Measurements from ENCODE around the gene GALNT1. TPM values are rescaled to one million over a fixed set of nuclear protein-coding genes. Genes with fewer than 3 reads are reported as not detected.

GALNT1 gene
- total RNA-seq, 1 experiment from 2014 or later = 25.6 TPM

DNA sequence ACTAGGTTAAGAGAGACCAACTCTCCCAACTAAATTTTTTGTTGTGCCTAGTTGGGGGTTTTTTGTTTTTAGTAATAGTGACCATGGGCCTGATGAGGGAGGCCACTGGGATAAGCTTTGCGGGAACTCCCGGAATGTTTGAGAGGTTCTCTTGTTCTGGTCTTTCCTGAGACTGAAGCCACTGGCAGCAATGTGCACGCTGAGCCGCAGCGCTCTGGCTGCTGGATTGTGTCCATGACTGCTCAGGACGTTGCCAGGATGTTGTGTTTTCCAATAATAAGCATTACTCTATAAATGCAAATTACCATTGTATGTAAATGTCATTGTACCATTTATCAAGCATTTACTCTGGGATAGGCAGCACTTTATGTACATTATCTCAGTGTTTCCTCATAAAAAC is 126.1 kb downstream of the GALNT1 start:
- Histone ChIP-seq H3K4me3 (ENCODE audit: low read depth, low read length, poor library complexity, severe bottlenecking) (no peak overlapping the region), H3K27ac (ENCODE audit: low read depth, low read length, poor library complexity, severe bottlenecking) (no peak overlapping the region), H3K36me3 (ENCODE audit: insufficient read depth, low read length, poor library complexity, severe bottlenecking) (no peaks in the 10 kb centered on the region), H3K27me3 (replicated peaks; ENCODE audit: insufficient read depth, low read depth, low read length, poor library complexity) (no peaks in the 10 kb centered on the region), H3K9me3 (ENCODE audit: low read depth, low read length, poor library complexity, severe bottlenecking) (no peaks in the 10 kb centered on the region), H3K4me1 (ENCODE audit: insufficient read depth, low read length, poor library complexity, severe bottlenecking) (no peaks in the 10 kb centered on the region)
- POLR2A ChIA-PET (ENCODE audit: low non-redundant PET) = no interaction called here
- BruUV-seq (replicated peaks) = no TSS peak
- intact Hi-C loops (cut with micrococcal nuclease; ENCODE audit: unreplicated experiment) = no loop called here
- no peak for DNase-seq (ENCODE audit: low spot score)
- no peak for TF ChIP-seq EZH2 (IDR thresholded peaks at IDR 0.05; ENCODE audit: borderline replicate concordance, low read depth, low read length, poor library complexity, severe bottlenecking)
- TF ChIP-seq, protein P1, sequence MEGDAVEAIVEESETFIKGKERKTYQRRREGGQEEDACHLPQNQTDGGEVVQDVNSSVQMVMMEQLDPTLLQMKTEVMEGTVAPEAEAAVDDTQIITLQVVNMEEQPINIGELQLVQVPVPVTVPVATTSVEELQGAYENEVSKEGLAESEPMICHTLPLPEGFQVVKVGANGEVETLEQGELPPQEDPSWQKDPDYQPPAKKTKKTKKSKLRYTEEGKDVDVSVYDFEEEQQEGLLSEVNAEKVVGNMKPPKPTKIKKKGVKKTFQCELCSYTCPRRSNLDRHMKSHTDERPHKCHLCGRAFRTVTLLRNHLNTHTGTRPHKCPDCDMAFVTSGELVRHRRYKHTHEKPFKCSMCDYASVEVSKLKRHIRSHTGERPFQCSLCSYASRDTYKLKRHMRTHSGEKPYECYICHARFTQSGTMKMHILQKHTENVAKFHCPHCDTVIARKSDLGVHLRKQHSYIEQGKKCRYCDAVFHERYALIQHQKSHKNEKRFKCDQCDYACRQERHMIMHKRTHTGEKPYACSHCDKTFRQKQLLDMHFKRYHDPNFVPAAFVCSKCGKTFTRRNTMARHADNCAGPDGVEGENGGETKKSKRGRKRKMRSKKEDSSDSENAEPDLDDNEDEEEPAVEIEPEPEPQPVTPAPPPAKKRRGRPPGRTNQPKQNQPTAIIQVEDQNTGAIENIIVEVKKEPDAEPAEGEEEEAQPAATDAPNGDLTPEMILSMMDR (conservative IDR thresholded peaks at IDR 0.05; ENCODE audit: low read depth, low read length) = no peak
- CTCF ChIA-PET = no interaction called here

DNA sequence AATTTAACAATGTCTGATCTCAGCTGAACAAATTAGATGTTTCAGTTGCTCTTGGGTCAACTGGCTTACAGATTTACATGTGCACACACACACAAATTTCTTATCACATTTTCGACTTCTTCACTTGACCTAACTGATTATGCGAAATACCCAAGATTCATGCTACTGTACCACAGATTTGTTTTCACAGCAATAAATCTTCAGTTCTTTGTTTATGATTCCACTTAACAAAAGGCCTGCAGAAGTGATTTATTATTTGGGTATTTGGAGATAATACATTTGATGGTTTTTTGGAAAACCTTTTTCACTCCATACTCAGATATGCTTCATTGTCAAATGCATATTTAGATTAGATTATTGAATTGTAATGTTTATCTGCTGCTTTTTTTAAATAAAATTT is 129.0 kb downstream of the GALNT1 start:
- intact Hi-C loops (cut with micrococcal nuclease; ENCODE audit: unreplicated experiment) = no loop called here
- Histone ChIP-seq H3K27me3 (replicated peaks; ENCODE audit: insufficient read depth, low read depth, low read length, poor library complexity) (no peaks in the 10 kb centered on the region), H3K36me3 (ENCODE audit: insufficient read depth, low read length, poor library complexity, severe bottlenecking) (no peaks in the 10 kb centered on the region), H3K4me3 (ENCODE audit: low read depth, low read length, poor library complexity, severe bottlenecking) (no peak overlapping the region), H3K27ac (ENCODE audit: low read depth, low read length, poor library complexity, severe bottlenecking) (no peak overlapping the region), H3K4me1 (ENCODE audit: insufficient read depth, low read length, poor library complexity, severe bottlenecking) (no peaks in the 10 kb centered on the region), H3K9me3 (ENCODE audit: low read depth, low read length, poor library complexity, severe bottlenecking) (no peaks in the 10 kb centered on the region)
- BruUV-seq (replicated peaks) = no TSS peak
- TF ChIP-seq EZH2 (IDR thresholded peaks at IDR 0.05; ENCODE audit: borderline replicate concordance, low read depth, low read length, poor library complexity, severe bottlenecking) = no peak
- TF ChIP-seq, protein P1 (conservative IDR thresholded peaks at IDR 0.05; ENCODE audit: low read depth, low read length) = no peak
- DNase-seq (ENCODE audit: low spot score) = no peak
- ChIA-PET CTCF (no interaction called here), POLR2A (ENCODE audit: low non-redundant PET) (no interaction called here)

DNA sequence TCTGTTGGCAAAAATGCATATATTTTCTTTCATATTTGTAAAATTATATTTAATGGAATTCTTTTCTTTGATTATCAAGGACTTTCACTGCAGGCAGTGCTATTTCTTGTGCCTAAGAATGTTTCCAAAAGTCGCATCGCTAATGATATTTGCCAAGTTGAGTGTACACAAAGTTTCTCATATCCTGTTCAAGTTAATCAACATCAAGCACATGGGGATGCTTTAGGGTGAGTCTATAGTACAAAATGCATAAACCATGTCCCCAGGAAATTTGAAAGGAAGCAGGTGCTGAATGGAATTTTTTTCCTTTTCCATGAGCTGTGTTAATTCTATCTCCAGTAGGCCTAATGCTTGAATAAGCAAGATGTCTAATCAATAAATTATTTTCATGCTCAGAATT is 129.7 kb downstream of the GALNT1 start:
- Histone ChIP-seq H3K27me3 (replicated peaks; ENCODE audit: insufficient read depth, low read depth, low read length, poor library complexity) (no peaks in the 10 kb centered on the region), H3K9me3 (ENCODE audit: low read depth, low read length, poor library complexity, severe bottlenecking) (no peaks in the 10 kb centered on the region), H3K27ac (ENCODE audit: low read depth, low read length, poor library complexity, severe bottlenecking) (no peak overlapping the region), H3K4me1 (ENCODE audit: insufficient read depth, low read length, poor library complexity, severe bottlenecking) (no peaks in the 10 kb centered on the region), H3K36me3 (ENCODE audit: insufficient read depth, low read length, poor library complexity, severe bottlenecking) (no peaks in the 10 kb centered on the region), H3K4me3 (ENCODE audit: low read depth, low read length, poor library complexity, severe bottlenecking) (no peak overlapping the region)
- intact Hi-C loops (cut with micrococcal nuclease; ENCODE audit: unreplicated experiment) = no loop called here
- DNase-seq (ENCODE audit: low spot score) = no peak
- BruUV-seq (replicated peaks) = no TSS peak
- ChIA-PET POLR2A (ENCODE audit: low non-redundant PET) (no interaction called here), CTCF (no interaction called here)
- TF ChIP-seq, protein P1 (conservative IDR thresholded peaks at IDR 0.05; ENCODE audit: low read depth, low read length) = no peak
- no peak for TF ChIP-seq EZH2 (IDR thresholded peaks at IDR 0.05; ENCODE audit: borderline replicate concordance, low read depth, low read length, poor library complexity, severe bottlenecking)
